HEK293 (cell line): ENCODE measurements around the gene SPOUT1.

Source experiments
- IKZF3 ChIP-seq: fragments of 450-650 bp; IDR thresholded peaks from 2 replicates; pipeline ENCODE4 v1.5.0; 2018; ENCODE audit warnings: missing biosample characterization, mild to moderate bottlenecking, missing genetic modification characterization, moderate library complexity
- KLF10 ChIP-seq: fragments of 450-650 bp; IDR thresholded peaks from 2 replicates; pipeline ENCODE4 v1.5.1; 2018; ENCODE audit warnings: missing biosample characterization, mild to moderate bottlenecking, missing genetic modification characterization
- SP2 ChIP-seq: fragments of 450-650 bp; formaldehyde crosslinking; IDR thresholded peaks from 2 replicates; pipeline ENCODE4 v1.5.1; 2016; ENCODE audit warnings: missing biosample characterization, missing genetic modification characterization
- YY2 ChIP-seq: fragments of 450-650 bp; formaldehyde crosslinking; IDR thresholded peaks from 2 replicates; pipeline ENCODE4 v1.5.1; 2016; ENCODE audit warnings: missing biosample characterization, missing genetic modification characterization
- ZNF133 ChIP-seq: fragments of 450-650 bp; formaldehyde crosslinking; IDR thresholded peaks from 2 replicates; pipeline ENCODE4 v1.5.1; 2016; ENCODE audit warnings: missing biosample characterization, missing genetic modification characterization
- ZNF169 ChIP-seq: fragments of 450-650 bp; formaldehyde crosslinking; IDR thresholded peaks from 2 replicates; pipeline ENCODE4 v1.5.1; 2016; ENCODE audit warnings: missing biosample characterization, missing genetic modification characterization
- ZNF19 ChIP-seq: fragments of 450-650 bp; formaldehyde crosslinking; IDR thresholded peaks from 2 replicates; pipeline ENCODE4; 2016; ENCODE audit warnings: missing biosample characterization, missing genetic modification characterization, low read depth
- ZNF2 ChIP-seq: fragments of 450-650 bp; formaldehyde crosslinking; IDR thresholded peaks from 2 replicates; pipeline ENCODE4 v1.5.1; 2016; ENCODE audit warnings: missing biosample characterization, missing genetic modification characterization
- ZNF335 ChIP-seq: fragments of 450-650 bp; formaldehyde crosslinking; conservative IDR thresholded peaks from 2 replicates; pipeline ENCODE4 v1.5.1; 2016; ENCODE audit warnings: missing biosample characterization, missing genetic modification characterization
- ZNF341 ChIP-seq: fragments of 450-650 bp; formaldehyde crosslinking; IDR thresholded peaks from 2 replicates; pipeline ENCODE4; 2016; ENCODE audit warnings: low read depth, missing biosample characterization, missing genetic modification characterization
- ZNF529 ChIP-seq: fragments of 450-650 bp; formaldehyde crosslinking; IDR thresholded peaks from 2 replicates; pipeline ENCODE4 v1.5.1; 2017; ENCODE audit warnings: missing genetic modification characterization, missing biosample characterization; ENCODE audit not compliant: insufficient replicate concordance
- ZNF558 ChIP-seq: fragments of 450-650 bp; formaldehyde crosslinking; IDR thresholded peaks from 2 replicates; pipeline ENCODE4 v1.5.1; 2016; ENCODE audit warnings: missing biosample characterization, missing genetic modification characterization
- ZNF571 ChIP-seq: fragments of 450-650 bp; formaldehyde crosslinking; IDR thresholded peaks from 2 replicates; pipeline ENCODE4 v1.5.0; 2017; ENCODE audit warnings: missing biosample characterization, missing genetic modification characterization
- ZNF785 ChIP-seq: fragments of 450-650 bp; formaldehyde crosslinking; IDR thresholded peaks from 2 replicates; pipeline ENCODE4 v1.5.1; 2016; ENCODE audit warnings: missing biosample characterization, missing genetic modification characterization
- TF ChIP-seq, protein P1 (sequence below): fragments of 450-650 bp; formaldehyde crosslinking; conservative IDR thresholded peaks from 2 replicates; pipeline ENCODE4 v1.5.1; 2016; ENCODE audit warnings: low read depth, missing biosample characterization, missing genetic modification characterization
- TF ChIP-seq, protein P2 (sequence below): fragments of 450-650 bp; formaldehyde crosslinking; IDR thresholded peaks from 2 replicates; pipeline ENCODE4 v1.5.1; 2016; ENCODE audit warnings: missing biosample characterization, missing genetic modification characterization
- TF ChIP-seq, protein P3 (sequence below): fragments of 450-650 bp; formaldehyde crosslinking; IDR thresholded peaks from 2 replicates; pipeline ENCODE4 v1.5.1; 2017; ENCODE audit warnings: missing biosample characterization, missing genetic modification characterization
- TF ChIP-seq, protein P4 (sequence below): fragments of 450-650 bp; formaldehyde crosslinking; IDR thresholded peaks from 2 replicates; pipeline ENCODE4; 2016; ENCODE audit warnings: missing biosample characterization, missing genetic modification characterization
- TF ChIP-seq, protein P5 (sequence below): fragments of 450-650 bp; IDR thresholded peaks from 2 replicates; pipeline ENCODE4 v1.5.1; 2018; ENCODE audit warnings: missing biosample characterization, missing genetic modification characterization
- TF ChIP-seq, protein P6 (sequence below): fragments of 450-650 bp; formaldehyde crosslinking; IDR thresholded peaks from 2 replicates; pipeline ENCODE4 v1.5.1; 2016; ENCODE audit warnings: missing biosample characterization, missing genetic modification characterization
- TF ChIP-seq, protein P7 (sequence below): fragments of 450-650 bp; formaldehyde crosslinking; IDR thresholded peaks from 2 replicates; pipeline ENCODE4 v1.5.1; 2017; ENCODE audit warnings: missing biosample characterization, missing genetic modification characterization
- TF ChIP-seq, protein P8 (sequence below): fragments of 450-650 bp; formaldehyde crosslinking; optimal IDR thresholded peaks from 2 replicates; pipeline ENCODE3; 2016; ENCODE audit warnings: missing biosample characterization, mild to moderate bottlenecking, missing genetic modification characterization

The SPOUT1 gene

DNA sequence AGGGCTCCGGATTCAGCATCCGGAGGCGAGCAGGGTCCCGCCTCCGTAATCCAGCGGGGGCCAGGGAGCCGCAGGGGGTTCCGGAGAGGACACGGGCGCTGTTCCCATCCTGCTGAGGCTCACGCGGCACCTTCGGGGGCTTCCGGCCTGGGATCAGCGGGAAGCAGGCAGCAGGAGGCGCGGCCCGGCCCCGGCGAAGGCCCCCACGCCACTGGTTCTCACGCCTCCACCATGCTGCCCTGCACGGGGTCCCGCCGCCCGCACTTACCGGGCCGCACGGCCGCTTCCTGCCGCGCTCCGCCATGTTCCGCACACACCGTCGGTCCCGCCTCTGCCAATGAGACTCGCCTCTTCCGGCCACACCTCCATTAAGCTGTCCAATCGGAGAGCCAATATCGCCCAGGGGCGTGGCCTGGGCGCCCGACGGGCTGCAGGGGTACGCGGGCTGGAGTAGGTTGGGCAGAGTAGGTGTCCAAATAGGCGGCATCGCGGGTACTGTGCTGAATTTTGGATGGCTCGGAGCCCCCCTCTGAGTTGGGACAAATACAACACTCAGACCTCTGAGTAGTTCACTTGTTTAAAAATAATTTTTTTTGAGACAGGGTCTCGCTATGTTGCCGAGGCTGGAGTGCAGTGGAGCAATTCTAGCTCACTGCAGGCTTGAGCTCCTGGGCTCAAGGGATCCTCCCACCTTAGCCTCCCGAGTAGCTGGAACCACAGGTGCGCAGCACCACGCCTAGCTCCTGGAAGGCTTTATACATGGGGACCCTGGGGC, at the start of gene SPOUT1 (continued):
- TF ChIP-seq, protein P1, sequence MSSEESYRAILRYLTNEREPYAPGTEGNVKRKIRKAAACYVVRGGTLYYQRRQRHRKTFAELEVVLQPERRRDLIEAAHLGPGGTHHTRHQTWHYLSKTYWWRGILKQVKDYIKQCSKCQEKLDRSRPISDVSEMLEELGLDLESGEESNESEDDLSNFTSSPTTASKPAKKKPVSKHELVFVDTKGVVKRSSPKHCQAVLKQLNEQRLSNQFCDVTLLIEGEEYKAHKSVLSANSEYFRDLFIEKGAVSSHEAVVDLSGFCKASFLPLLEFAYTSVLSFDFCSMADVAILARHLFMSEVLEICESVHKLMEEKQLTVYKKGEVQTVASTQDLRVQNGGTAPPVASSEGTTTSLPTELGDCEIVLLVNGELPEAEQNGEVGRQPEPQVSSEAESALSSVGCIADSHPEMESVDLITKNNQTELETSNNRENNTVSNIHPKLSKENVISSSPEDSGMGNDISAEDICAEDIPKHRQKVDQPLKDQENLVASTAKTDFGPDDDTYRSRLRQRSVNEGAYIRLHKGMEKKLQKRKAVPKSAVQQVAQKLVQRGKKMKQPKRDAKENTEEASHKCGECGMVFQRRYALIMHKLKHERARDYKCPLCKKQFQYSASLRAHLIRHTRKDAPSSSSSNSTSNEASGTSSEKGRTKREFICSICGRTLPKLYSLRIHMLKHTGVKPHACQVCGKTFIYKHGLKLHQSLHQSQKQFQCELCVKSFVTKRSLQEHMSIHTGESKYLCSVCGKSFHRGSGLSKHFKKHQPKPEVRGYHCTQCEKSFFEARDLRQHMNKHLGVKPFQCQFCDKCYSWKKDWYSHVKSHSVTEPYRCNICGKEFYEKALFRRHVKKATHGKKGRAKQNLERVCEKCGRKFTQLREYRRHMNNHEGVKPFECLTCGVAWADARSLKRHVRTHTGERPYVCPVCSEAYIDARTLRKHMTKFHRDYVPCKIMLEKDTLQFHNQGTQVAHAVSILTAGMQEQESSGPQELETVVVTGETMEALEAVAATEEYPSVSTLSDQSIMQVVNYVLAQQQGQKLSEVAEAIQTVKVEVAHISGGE (tag by site-specific recombination) = peak; percentile 84
- TF ChIP-seq YY2 (tag by site-specific recombination) (peak; percentile 89), ZNF169 (tag by site-specific recombination) (no peak), ZNF571 (tag by site-specific recombination) (no peak), KLF10 (tag by site-specific recombination) (peak; percentile 99), ZNF558 (tag by site-specific recombination) (no peak), SP2 (tag by site-specific recombination) (peak; percentile 94), ZNF341 (tag by site-specific recombination) (peak; percentile 76), IKZF3 (tag by site-specific recombination) (peak; percentile 54; the same call in 1 of the 2 replicates), ZNF335 (tag by site-specific recombination) (peak; percentile 87), ZNF2 (tag by site-specific recombination) (peak; percentile 78), ZNF133 (tag by site-specific recombination) (no peak), ZNF785 (tag by site-specific recombination) (no peak), ZNF529 (tag by site-specific recombination) (no peak), ZNF19 (tag by site-specific recombination) (no peak)
- TF ChIP-seq, protein P2, sequence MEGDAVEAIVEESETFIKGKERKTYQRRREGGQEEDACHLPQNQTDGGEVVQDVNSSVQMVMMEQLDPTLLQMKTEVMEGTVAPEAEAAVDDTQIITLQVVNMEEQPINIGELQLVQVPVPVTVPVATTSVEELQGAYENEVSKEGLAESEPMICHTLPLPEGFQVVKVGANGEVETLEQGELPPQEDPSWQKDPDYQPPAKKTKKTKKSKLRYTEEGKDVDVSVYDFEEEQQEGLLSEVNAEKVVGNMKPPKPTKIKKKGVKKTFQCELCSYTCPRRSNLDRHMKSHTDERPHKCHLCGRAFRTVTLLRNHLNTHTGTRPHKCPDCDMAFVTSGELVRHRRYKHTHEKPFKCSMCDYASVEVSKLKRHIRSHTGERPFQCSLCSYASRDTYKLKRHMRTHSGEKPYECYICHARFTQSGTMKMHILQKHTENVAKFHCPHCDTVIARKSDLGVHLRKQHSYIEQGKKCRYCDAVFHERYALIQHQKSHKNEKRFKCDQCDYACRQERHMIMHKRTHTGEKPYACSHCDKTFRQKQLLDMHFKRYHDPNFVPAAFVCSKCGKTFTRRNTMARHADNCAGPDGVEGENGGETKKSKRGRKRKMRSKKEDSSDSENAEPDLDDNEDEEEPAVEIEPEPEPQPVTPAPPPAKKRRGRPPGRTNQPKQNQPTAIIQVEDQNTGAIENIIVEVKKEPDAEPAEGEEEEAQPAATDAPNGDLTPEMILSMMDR (tag by site-specific recombination) = no peak; the same call in 1 of the 2 replicates
- TF ChIP-seq, protein P3, sequence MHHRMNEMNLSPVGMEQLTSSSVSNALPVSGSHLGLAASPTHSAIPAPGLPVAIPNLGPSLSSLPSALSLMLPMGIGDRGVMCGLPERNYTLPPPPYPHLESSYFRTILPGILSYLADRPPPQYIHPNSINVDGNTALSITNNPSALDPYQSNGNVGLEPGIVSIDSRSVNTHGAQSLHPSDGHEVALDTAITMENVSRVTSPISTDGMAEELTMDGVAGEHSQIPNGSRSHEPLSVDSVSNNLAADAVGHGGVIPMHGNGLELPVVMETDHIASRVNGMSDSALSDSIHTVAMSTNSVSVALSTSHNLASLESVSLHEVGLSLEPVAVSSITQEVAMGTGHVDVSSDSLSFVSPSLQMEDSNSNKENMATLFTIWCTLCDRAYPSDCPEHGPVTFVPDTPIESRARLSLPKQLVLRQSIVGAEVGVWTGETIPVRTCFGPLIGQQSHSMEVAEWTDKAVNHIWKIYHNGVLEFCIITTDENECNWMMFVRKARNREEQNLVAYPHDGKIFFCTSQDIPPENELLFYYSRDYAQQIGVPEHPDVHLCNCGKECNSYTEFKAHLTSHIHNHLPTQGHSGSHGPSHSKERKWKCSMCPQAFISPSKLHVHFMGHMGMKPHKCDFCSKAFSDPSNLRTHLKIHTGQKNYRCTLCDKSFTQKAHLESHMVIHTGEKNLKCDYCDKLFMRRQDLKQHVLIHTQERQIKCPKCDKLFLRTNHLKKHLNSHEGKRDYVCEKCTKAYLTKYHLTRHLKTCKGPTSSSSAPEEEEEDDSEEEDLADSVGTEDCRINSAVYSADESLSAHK (tag by site-specific recombination) = no peak
- TF ChIP-seq, protein P4, sequence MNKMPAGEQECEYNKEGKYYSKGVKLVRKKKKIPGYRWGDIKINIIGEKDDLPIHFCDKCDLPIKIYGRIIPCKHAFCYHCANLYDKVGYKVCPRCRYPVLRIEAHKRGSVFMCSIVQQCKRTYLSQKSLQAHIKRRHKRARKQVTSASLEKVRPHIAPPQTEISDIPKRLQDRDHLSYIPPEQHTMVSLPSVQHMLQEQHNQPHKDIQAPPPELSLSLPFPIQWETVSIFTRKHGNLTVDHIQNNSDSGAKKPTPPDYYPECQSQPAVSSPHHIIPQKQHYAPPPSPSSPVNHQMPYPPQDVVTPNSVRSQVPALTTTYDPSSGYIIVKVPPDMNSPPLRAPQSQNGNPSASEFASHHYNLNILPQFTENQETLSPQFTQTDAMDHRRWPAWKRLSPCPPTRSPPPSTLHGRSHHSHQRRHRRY (tag by site-specific recombination) = no peak
- TF ChIP-seq, protein P5, sequence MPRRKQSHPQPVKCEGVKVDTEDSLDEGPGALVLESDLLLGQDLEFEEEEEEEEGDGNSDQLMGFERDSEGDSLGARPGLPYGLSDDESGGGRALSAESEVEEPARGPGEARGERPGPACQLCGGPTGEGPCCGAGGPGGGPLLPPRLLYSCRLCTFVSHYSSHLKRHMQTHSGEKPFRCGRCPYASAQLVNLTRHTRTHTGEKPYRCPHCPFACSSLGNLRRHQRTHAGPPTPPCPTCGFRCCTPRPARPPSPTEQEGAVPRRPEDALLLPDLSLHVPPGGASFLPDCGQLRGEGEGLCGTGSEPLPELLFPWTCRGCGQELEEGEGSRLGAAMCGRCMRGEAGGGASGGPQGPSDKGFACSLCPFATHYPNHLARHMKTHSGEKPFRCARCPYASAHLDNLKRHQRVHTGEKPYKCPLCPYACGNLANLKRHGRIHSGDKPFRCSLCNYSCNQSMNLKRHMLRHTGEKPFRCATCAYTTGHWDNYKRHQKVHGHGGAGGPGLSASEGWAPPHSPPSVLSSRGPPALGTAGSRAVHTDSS (tag by site-specific recombination) = no peak
- TF ChIP-seq, protein P6, sequence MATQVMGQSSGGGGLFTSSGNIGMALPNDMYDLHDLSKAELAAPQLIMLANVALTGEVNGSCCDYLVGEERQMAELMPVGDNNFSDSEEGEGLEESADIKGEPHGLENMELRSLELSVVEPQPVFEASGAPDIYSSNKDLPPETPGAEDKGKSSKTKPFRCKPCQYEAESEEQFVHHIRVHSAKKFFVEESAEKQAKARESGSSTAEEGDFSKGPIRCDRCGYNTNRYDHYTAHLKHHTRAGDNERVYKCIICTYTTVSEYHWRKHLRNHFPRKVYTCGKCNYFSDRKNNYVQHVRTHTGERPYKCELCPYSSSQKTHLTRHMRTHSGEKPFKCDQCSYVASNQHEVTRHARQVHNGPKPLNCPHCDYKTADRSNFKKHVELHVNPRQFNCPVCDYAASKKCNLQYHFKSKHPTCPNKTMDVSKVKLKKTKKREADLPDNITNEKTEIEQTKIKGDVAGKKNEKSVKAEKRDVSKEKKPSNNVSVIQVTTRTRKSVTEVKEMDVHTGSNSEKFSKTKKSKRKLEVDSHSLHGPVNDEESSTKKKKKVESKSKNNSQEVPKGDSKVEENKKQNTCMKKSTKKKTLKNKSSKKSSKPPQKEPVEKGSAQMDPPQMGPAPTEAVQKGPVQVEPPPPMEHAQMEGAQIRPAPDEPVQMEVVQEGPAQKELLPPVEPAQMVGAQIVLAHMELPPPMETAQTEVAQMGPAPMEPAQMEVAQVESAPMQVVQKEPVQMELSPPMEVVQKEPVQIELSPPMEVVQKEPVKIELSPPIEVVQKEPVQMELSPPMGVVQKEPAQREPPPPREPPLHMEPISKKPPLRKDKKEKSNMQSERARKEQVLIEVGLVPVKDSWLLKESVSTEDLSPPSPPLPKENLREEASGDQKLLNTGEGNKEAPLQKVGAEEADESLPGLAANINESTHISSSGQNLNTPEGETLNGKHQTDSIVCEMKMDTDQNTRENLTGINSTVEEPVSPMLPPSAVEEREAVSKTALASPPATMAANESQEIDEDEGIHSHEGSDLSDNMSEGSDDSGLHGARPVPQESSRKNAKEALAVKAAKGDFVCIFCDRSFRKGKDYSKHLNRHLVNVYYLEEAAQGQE (tag by site-specific recombination) = peak; percentile 66; the same call in 1 of the 2 replicates
- TF ChIP-seq, protein P7, sequence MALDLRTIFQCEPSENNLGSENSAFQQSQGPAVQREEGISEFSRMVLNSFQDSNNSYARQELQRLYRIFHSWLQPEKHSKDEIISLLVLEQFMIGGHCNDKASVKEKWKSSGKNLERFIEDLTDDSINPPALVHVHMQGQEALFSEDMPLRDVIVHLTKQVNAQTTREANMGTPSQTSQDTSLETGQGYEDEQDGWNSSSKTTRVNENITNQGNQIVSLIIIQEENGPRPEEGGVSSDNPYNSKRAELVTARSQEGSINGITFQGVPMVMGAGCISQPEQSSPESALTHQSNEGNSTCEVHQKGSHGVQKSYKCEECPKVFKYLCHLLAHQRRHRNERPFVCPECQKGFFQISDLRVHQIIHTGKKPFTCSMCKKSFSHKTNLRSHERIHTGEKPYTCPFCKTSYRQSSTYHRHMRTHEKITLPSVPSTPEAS (tag by site-specific recombination) = peak; percentile 71
- TF ChIP-seq, protein P8, sequence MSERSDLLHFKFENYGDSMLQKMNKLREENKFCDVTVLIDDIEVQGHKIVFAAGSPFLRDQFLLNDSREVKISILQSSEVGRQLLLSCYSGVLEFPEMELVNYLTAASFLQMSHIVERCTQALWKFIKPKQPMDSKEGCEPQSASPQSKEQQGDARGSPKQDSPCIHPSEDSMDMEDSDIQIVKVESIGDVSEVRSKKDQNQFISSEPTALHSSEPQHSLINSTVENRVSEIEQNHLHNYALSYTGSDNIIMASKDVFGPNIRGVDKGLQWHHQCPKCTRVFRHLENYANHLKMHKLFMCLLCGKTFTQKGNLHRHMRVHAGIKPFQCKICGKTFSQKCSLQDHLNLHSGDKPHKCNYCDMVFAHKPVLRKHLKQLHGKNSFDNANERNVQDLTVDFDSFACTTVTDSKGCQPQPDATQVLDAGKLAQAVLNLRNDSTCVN (tag by site-specific recombination) = peak; percentile 90
